Stimulated activated CD4-positive, alpha-beta T cell treated with anti-CD3 and anti-CD28 coated beads, Interleukin-1b, Interleukin-23, amount 100 ng/mL, for 1 hour (primary cell): ENCODE data around the gene CHCT1.

Experiments
- DNase-seq, 2 donors: peaks; one replicate each; pipeline ENCODE4 v3.0.0-alpha.2; 2020; ENCODE audit warnings: low read depth in 2 of 2

CHCT1 gene

GRCh38 chr17:60442271-60443173 lies 20.2 kb downstream of the CHCT1 start:
- DNase-seq = no peak

GRCh38 chr17:60443713-60444112 lies 21.4 kb downstream of the CHCT1 start:
- DNase-seq = no peak

- no peak for DNase-seq
Observed at GRCh38 chr17:60445144-60445543, 22.9 kb downstream of the CHCT1 start.

- no peak for DNase-seq
Observed at GRCh38 chr17:60447375-60447774, 25.1 kb downstream of the CHCT1 start.

GRCh38 chr17:60451071-60451470 lies 28.8 kb downstream of the CHCT1 start:
- DNase-seq = no peak

GRCh38 chr17:60451965-60452364 lies 29.7 kb downstream of the CHCT1 start:
- no peak for DNase-seq

- no peak for DNase-seq
Observed at GRCh38 chr17:60455378-60455777, 33.1 kb downstream of the CHCT1 start.

- no peak for DNase-seq
Observed at GRCh38 chr17:60457148-60457547, 34.9 kb downstream of the CHCT1 start.

- no peak for DNase-seq
Observed at GRCh38 chr17:60461584-60461983, 39.3 kb downstream of the CHCT1 start.

- DNase-seq = no peak
Observed at GRCh38 chr17:60463157-60463835, 41.0 kb downstream of the CHCT1 start.

- DNase-seq = no peak
Observed at GRCh38 chr17:60464343-60464742, 42.1 kb downstream of the CHCT1 start.

- no peak for DNase-seq
Observed at GRCh38 chr17:60468371-60468770, 46.1 kb downstream of the CHCT1 start.

- no peak for DNase-seq
Observed at GRCh38 chr17:60471451-60471850, 49.2 kb downstream of the CHCT1 start.

GRCh38 chr17:60472449-60472848 lies 50.2 kb downstream of the CHCT1 start:
- no peak for DNase-seq

- DNase-seq = no peak
Observed at GRCh38 chr17:60473788-60474187, 51.5 kb downstream of the CHCT1 start.
